ENCODE data around the gene GPC2.

The GPC2 gene

GRCh38 chr7:100166970-100167911 is 9.9 kb downstream of the GPC2 start:
- no peak for DNase-seq

DNA sequence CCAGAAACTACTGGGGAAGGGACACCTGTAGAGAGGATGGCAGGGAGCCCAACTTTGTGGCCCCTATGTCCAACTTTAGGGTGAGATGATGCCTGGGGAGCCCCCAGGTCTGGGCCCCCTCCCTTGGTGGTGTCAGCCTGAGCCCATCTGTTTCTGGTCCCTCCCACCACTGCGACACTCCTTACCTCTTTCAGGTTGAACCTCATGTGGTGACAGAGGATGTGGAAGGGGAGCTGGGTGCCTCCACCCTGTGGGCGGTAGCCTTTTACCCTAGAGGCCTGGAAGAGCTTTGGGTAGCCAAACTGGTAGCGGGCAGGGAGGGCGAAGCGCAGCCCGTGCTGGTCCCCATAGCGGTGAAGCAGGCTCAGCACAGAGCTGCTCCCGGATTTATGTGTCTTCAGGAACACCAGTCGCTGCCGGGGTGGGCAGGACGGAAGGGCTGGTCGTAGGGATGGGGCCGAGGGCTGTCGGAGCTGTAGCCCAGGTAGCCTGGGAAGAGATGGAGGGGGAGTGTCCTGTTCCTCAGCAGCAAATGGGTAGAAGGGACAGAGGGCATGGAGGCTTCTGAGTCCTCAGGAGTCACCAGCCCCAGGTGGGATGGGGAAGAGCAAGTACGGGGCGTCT is 10.8 kb downstream of the GPC2 start:
- DNase-seq = no peak

DNA sequence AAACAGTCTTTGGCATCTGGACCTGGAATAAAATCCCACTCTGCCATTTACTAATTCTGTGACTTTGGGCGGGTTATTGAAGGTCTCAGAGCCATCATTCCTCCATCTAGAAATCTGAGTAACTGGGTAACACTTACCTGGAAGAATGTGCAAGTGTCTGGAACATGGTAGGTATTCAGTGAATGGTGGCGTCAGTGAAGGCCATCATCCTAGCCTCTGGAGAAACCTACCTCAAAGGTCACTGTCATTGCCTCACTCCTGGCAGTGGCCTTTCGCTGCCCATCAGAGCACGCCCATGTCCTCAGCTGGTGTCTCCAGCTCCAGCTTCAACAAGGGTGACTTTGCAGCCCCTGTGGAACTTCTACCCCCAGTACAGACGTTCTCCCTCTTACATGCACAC is 13.3 kb downstream of the GPC2 start:
- DNase-seq = no peak

DNA sequence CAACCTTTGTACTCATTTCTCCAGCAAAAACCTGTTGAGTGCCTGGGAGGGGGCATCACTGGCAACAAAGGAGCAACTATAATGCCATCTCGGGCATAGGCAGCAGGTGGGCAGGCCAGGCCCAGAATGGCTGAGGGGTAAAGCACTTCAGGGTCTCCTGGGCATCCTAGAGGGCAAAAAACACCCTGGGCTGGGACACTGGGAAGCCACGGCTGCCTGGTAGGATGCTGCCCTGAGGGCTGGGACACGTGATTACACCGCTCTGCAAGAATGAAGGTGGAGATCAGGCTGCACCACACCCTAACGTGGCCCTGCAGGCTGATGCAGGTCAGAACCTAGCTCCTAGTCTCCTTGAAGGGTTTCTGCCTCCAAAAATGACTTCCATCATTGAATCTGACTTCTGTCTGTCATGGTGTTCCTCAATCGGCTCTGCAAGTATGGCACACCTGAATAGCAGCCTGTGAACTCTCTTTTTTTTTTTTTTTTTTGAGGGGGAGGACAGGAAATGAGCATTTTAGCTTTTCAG is 14.1 kb downstream of the GPC2 start:
- DNase-seq = no peak

DNA sequence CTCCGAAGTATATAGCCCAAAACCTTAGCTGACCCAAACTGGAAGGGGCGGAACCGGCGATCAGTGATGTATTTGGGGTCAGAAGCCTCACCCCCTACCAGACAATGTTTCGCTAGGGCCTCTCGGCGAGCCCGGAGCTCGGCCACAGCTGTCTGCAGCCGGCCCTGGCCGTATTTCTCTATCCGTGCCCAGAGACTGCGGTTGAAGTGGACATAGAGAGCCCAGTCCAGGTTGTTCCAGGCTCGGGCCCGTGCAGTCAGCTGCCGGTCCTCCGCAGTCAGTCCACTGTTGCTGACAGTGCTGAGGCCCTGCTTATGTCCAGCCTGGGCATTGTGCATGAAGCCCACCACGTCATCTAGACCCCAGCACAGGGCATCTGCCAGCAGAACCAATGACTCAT is 17.1 kb downstream of the GPC2 start:
- DNase-seq = no peak

- no peak for DNase-seq
Observed at GRCh38 chr7:100159099-100159623, 18.0 kb downstream of the GPC2 start.

DNA sequence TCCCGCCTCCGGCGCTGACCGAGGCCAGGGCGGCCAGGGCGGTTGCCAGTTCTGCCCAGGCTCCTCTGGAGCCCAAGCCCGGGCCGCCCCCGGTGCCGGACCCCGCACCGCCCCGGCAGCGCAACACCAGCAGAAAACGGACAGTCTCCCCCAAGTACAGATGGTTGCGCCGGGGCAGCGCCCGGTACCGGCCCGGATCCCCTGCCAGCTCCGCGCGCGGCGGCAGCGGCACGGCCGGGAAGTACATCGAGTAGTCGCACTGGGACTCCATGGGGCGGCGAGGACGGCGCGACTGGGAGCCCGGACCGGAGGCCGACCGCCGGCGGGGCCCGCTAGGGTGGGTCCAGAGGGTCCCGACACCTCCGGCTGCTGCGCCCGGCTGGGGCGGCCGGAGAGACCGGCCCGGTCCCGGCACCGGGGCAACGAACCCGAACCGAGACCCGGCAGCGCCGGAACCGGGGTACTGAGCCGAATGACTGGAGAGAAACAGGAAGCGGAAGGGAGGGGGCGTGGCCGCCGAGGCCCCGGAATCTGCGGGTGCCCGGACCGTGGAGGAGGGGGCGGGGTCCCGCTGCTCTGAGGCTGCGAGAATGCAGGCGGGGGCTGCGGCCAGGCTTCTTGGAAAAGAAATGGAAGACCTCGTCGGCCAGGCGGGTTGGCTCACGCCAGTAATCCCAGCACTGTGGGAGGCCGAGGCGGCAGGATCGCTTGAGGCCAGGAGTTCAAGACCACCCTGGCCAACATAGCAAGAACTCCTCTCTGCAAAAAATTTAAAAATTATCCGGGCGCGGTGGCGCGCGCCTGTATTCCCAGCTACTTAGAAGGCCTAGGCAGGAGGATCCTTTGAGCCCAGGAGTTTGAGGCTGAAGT is 18.7 kb downstream of the GPC2 start, which contains the start of gene TRAPPC14:
Gene TRAPPC14, minus strand, starts transcription at position 495 of the 870 bp plus-strand sequence. Its CDS starts 224 bp downstream, at position 271.
- peak; percentile 80 for DNase-seq

- no peak for DNase-seq
Observed at GRCh38 chr7:100157334-100158228, 19.6 kb downstream of the GPC2 start.

DNA sequence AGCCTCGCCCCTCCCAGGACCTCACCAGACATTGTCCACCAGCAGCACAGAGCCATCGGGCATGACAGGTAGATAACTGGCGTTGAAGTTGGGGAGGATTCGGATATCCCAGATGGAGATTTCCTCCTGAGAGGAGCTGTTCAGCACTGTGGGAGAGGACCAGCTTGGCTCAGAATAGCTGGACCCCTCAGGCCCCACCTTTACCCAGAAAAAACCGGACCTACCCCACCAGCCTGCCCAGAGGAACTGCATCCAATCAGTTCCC is 20.2 kb downstream of the GPC2 start:
- DNase-seq = no peak

DNA sequence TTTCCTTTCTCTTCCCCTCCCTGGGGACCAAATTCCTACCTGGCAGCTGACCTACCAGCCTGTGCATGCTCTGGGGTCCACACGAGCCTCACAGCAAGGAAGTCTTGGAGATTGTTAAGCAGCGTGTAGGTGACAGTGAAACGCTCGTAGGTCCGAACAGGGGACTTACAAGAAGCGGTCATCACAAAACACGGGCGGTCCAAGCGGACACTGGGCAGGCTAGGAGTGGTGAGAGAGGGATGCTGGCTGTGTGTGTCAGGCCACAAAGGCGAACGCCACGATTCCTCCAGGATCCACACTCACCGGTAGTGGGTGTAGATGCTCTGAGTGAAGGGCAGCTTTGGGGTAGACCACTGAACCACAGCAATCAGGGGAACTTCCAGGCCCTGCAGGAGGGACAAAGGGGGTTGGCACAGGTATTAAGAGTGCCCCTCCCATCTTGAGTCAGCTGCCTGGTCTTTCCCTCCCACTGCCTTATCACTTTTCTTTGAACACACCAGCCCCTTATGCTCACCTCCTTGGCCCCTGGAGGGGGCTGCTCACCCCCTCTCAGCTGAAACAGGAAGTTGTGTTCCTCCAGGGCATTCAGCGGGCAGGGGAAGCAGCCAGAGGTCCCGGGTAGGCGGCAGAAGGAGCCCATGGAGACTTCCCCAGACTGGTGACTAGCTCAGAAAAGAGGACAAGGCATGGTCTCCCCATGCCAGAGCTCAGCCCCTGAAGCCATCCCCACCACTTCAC is 20.7 kb downstream of the GPC2 start:
- no peak for DNase-seq

- DNase-seq = no peak
Observed at GRCh38 chr7:100155553-100156317, 21.4 kb downstream of the GPC2 start.

DNA sequence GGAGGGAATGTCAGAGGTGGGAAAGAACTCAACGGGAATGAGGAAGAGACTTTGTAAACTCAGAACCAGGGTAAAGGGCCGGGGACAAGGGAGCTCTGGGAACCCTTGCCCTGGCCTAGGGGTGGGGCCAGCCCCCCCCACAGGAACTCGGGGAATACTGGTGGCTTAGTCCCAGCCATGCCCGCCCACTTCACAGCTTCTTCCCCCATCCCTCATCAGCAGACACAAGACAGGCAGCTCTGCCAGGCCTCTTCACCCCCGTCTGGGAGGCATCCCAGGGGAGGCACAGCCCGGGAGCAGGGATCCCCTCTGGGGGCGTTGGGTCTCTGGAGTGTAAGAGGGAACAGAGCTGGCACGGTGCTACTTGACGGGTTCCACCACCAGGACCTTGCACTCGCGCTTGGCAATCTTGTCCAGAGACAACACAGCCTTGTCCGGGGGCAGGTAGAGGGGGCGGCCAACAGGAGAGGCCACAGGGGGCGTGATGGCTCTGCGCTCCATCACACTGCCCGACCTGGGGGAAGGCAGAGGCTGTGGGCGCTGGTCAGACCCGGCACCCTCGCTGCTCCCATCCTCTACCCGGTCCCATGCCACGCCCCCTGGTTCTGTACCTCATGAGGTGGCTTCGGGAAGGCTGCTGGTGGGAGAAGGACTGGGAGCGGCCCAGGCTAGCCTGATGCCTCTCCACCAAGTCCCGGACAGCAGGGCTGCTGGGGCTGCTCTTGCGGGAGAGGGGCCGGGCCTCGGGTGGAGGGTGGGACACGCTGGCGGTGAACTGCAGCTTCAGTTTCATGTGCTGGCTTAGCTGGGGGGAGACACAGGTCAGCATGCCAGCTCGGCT is 22.3 kb downstream of the GPC2 start:
- DNase-seq = no peak

- DNase-seq = no peak
Observed at GRCh38 chr7:100153708-100154535, 23.3 kb downstream of the GPC2 start.

- no peak for DNase-seq
Observed at GRCh38 chr7:100152937-100153666, 24.1 kb downstream of the GPC2 start.

- no peak for DNase-seq
Observed at GRCh38 chr7:100152404-100152803, 24.8 kb downstream of the GPC2 start.

- DNase-seq = peak; percentile 98
Observed at GRCh38 chr7:100148559-100149328, 28.4 kb downstream of the GPC2 start, which contains the start of gene LAMTOR4. LAMTOR4 (plus strand) TSS chr7:100148918; CDS start chr7:100148973, 55 bp downstream.

- no peak for DNase-seq
Observed at GRCh38 chr7:100148225-100148558, 29.0 kb downstream of the GPC2 start.
